RKO (cell line): Measurements from ENCODE around the gene CLNK.
"Not testable (repeated sequence)": the region's sequence is repeated elsewhere in the genome, so short reads cannot be mapped to it uniquely, and the experiment has no call there.

Experiments
- DNase-seq: peaks from one replicate; pipeline ENCODE4 v3.0.0-alpha.2; 2016; ENCODE audit warnings: low spot score

The CLNK gene

DNA sequence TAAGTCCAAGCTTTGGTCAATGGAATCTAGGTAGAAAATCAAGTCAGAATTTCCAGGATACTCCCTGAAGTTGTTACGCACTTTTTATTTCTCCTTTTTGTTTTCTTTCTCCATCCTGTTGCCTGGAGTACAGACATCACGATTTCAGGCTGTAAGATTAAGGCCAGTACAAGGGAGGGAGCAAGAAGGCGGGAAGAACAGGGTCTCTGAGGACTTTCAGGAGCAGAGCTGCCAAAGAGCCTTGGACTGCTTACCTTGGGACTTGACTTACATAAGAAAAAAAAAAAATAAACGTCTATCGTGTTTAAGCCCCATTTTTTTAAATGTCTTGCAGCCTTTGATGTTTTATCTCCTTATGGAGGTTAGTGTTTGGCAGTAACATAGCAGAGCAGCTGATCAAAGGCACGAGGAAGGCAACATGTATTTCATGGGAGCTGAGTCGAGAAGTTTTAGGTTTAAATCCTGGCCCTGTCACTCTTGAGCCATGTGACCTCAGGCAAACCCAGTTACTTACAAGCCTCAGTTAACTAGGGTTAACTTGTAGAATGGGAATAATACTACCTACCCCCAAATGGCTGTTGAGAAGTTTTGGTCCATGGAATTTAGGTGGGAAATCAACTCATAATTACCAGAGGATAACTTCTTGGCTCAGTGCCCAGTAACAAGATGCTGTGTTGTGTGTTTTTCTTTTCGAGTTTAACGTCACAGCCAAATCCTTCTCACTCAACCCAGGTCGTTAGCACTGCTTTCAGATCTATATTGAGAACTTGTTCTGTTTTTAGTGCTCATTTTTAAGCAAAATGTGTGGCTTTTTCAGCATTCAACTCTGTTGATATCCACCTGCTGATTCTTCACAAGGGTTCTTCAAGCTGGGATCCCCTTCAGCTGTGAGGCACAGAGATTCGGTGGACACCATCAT lies 106.8 kb downstream of the CLNK start:
- no peak for DNase-seq

DNA sequence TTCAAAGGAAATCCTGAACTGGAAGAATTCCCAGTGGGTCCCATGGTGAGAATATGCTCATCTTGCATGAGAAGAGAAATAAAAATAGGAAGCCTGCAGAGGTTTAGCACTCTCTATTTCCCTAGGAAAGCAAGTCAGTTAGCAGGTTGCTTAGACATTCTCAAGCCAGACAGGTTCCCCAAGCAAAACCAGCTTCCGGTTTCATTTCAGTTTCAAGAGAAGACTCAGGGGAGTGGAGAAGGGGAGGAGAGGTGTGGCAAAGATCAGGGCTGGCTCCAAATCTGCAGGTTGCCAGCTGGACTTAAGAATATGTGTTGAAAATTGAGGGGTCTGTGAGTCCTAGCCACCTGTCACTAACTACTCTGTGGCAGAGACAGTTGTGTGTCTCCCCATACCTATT lies 107.5 kb downstream of the CLNK start:
- no peak for DNase-seq

DNA sequence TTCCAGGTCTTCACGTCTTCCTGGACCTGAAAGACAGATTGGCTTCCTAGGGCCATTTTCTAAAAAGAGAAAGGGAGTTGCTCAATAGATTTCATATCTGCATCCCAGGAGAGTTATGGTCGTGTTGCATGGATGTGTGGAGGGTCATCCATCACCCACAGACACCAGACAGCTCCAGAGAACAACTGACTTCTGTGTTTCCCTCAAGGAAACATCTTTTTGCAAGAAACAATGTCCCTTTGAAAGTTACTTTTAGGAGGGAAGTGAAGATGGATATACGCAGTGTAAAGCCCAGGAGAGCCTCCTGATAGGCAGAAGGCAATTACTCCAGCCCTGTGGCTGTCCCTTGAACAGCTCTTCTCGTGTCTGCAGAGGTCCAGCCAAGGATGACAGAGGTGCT lies 108.3 kb downstream of the CLNK start:
- no peak for DNase-seq

DNA sequence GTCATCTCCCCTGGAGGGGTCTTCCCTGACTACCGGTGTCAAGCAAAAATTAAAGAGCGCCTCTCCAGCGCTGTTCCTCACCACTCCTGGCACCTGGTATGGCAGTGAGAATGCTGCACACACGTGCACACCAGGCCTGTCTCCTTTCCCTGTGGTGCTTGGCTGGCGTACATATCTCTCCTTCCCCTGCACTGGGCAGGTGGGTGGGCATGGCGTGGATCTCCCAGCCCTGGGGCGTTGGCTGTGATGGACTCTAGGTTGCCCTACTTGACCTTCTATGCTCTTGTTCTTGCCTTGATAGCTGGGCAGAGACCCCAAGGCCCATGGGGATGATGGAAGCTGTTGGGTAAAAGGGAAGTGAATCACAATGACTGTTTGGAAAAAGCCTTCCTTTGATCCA lies 109.2 kb downstream of the CLNK start:
- no peak for DNase-seq

DNA sequence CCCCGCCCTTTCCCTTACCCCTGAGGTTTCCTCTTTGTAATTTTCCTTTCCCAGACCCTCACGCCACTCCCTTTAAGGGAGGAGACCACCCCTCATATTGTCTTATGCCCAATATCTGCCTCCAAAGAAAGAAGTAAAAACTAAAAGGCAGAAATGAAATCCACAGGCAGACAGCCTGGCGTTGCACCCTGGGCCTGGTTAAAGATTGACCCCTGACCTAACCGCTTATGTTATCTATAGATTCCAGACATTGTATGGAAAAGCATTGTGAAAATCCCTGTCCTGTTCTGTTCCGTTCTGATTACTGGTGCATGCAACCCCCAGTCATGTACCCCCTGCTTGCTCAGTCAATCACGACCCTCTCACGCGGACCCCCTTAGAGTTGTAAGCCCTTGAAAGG lies 110.0 kb downstream of the CLNK start:
- not testable (repeated sequence) for DNase-seq

DNA sequence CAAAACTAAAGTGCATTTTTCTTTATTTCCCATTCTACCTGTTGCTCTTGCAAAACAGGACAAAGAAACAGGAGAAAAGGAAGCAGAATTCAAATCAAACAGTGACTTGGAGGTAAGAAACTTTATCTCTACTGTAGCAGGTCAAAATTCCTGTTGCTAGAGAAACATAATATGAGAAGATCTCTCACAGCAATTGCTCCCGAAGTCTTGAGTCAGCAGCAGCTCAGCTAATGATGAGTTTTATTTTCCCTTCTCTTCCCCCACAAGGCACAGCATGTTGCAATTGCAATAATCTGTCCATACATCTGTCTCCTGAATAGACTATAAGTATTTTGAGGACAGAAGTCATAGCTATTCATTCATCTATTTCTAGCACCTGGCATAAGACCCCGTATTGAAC lies 112.7 kb downstream of the CLNK start:
- DNase-seq = no peak

DNA sequence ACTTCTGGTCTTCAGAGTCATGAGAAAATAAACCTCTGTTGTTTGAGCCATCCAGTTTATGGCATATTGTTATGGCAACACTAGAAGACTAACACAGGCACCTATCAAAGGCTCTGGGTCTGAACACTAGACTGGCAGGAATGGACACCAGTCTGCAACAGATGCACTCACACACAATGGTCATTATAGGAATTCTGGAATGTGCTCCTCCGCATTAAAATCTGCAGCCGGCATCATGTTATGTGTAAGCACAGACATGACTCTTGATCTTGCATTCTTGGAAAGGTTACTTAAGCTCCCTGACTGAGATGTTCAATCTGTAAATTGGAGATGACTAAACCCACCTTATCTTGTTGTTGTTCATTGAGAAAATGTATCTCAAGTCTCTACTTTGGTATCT lies 115.1 kb downstream of the CLNK start:
- DNase-seq = no peak

DNA sequence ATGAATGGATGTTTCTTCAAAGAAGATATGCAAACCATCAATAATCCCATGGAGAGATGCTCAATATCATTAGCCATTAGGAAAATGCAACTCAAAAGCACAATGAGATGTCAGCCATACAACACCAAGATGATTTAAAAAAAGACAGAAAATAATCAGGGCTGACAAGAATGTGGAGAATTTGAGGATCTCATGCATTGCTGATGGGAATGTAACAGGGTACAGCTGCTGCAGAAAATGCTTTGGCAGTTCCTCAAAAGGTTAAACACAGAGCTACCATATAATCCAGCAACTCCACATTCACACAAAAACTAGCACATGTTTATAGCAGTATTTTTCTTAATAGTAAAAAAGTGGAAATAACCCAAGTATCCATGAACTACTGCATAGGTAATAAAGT lies 116.8 kb downstream of the CLNK start:
- DNase-seq = no peak

DNA sequence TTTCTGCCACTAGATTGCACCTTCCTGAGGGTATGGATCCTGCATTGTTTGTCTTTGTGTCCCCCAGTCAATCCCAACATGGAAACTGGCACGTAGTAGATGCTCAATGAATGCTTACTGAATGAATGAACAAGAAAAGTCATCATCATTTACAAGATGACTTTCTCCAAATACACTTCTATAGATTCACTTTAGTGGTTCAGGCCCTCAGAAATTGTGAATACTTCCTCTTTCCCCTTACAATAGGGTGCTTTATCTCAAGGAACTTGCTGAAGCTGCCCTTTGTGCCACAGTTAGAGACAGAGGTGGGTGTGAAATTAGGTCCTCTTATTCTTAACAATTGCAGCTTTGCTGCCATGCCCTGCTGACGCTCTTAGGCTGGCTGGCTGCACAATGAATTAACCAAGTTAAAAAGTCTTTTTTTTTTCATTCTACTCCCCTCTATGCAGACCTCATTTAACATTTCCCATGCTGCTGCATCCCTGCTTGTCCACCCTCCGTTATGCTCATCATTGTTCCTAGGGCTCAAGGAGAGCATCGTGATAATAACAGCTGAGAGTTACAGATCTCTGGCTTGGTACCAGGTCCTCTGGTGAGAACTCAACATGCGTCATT lies 119.3 kb downstream of the CLNK start:
- DNase-seq = no peak

DNA sequence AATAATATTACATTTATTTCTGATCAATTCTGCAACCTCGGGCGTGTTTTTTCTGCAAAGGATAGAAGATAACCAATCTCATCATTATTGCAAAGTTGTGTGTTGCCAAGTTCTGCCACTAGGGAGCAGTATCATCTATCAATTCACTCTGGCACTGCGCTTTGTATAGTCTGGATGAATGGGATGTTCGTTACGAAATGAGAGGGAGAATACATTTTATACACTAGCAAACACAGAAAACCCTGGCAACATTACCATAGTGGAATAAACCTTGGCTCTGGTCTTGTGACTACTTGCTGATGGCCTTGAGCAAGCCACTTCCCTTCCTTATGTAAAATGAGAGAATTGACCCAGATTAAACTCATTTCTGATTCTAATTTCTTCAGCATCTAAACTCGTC lies 129.9 kb downstream of the CLNK start:
- DNase-seq = peak; percentile 53

DNA sequence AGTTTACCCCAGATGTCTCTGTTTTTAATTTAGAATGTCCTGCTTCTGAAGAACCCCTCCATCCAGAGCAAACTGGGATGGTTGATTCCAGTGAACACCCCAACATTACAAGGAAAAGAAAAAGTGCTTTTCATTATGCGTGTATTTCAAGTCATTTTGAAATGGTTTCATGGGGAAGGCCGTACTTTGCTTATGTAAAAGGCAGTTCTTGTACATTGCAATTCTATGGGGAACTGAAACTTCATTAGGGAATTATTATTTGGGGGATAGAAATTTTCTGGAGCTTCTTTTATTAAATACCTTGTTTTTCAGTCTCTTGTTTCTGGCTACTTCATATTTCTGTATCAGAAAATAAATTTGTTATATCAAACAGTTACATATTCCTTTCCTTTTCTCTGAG lies 130.4 kb downstream of the CLNK start:
- no peak for DNase-seq

DNA sequence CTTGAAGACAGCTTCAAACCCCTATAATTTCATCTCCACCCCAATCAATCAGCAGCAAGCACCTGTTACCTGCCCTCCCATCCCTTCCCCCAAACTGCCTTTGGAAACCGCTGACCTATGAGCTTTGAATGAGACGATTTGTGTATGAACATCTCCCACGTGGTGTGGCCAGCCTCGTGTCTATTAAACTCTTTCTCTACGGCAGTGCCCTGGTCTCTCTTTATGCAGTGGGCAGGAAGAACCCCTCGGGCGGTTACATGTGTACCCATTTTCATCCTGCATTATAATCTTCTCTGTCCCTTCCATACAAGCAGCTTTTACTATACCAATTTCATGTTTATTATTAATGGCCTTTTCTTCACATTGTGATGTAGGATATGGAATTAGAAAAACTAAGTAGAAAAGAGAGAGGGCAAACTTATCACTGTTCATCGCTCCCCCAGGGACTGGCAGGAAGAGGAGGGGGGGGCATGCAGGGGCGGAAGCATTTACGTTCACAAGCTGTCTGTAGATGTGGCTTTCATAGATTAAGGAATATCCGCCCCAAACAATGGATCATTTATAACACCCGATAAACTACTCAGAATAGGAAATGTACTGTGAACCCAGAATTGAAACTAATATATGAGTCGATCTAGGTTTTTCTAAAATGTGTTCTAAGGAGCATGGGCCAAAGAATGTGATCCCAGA lies 131.8 kb downstream of the CLNK start:
- DNase-seq = no peak

DNA sequence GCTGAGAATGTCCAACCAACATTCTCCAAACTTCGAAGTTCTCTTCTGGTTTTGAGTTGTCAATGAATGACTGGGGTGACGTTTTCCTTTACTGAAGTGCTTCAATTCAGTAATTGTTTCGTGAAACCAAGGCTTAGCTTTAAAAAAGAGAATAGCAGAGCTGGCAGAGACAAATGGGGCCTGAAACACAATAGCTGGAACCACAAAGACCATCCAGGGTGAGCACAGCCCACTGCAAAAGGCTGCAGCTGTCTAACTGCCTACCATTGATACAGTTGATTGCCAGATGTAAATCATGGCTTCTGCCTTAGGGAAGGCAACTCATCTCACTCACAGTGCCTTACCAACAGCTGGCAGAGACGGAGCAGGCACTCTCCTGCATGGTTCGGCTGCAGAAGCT lies 148.7 kb downstream of the CLNK start:
- DNase-seq = no peak

DNA sequence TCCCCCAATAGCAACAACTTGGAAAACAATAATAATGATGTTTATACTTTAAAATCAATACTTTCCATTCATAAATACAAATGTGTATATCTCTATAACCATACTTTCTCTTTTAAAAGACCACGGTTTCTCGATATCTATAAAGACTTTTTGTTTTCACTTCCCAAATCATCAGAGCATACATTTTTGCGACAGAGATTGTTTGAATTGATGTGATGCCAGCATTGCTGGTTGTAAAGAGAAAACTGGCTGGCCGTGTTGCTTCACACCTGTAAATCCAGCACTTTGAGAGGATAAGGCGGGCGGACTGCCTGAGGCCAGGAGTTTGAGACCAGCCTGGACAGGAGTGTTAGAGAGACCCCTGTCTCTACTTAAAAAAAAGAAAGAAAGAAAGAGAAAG lies 149.7 kb downstream of the CLNK start:
- no peak for DNase-seq

DNA sequence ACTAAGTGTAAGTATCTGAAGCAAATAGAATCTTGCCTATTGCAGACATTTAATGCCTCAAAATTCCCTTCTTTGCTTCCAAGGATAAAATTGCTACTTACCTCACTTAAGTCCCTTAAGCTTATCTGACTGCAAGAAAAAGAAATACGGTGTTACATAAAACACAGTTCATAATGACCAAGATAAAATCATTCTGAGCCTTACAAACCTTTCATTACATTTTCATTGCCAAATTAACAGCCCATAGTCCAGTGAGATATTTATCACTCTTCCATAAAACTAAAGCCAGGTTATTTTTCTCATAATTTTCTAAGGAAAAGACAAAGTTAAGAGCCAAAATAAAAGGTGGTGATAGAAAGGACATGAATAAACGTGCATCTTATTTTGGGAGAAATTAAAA lies 152.4 kb downstream of the CLNK start:
- no peak for DNase-seq

DNA sequence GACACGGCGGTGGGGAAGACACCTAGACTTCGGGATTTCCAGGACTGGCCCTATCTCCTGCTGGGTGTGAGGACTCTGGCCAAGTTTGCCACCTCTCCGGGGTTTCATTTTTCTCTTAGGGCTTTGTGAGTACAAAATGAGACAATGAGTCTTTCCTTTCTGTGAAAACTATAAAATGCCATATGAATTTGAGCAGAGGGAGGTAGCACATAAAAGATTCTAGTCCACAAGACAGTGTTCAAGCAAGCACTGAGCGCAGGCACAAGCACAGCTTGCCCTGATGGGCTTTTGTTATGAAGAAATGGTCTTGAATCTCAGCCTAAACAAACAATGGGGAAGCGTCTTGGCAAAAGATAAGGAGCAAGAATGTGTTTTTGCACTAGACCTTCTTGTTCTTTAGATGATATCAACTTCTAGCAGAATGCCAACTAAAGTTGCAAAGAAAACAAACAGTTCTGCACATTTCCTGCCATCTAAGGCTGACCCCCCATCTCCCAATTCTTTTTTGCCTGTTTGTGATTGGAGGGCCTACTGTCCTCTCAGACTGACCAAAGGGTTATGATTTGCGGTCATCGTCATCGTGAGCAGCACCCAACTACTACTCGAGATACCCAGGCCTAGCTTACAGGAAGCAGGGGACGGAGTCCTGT lies 154.3 kb downstream of the CLNK start:
- DNase-seq = no peak

DNA sequence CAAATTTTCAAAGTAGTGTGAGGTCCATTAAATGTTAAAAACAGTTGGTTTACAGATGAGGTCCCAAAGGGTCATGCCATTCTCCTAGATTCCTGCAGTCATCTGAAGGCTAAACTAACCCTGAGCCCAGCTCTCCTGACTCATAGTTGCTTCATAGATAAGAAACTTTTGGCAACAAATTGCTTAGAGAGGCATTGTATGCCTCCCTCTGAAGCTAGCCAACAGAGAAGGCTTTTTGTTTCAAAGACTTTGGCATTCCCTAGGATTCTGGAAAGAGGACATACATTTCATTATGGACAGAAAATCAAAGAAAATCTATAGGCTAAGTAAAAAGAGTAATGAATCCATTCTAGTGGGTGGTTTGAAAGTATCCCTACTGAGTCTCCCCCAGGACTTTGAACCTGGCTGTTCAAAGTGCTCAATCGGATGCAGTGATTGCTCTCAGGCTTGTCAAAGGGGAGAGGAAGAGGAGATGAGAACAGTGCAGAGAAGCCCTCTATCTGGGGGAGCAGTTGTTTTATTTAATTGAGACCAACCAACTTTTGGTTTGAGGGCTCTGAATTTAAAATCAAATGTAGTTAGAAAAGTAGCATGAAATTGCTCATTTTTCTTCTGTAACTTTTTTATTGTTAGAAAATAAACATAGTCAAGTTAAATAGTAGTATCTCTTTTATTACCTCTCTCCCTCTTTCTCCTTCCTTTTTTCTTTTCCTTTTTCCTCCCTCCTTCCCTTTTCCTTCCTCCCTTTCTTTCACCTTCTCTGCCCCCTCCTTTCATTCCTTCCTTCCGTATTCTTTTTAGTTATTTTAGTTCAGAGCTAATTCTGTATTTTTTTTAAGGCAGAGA lies 155.1 kb downstream of the CLNK start:
- DNase-seq = no peak

DNA sequence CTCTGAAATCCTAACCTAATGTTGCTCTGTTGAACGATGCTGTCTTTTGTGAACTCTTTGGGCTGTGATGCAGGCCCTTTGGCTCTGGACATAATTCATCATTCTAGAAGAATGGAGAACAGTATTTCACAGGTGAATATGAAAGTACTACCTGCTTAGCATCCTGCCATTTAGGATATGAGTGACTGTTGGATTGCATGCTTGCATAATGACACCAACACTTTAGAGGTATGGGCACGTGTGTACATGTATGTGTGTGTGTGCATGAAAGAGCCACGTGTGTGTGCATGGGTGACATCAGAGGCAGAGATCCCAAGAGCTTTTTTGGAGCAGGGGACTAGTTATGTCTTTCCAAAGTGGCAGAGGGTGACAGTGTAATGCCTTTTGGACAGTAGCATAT lies 157.1 kb downstream of the CLNK start:
- DNase-seq = no peak

DNA sequence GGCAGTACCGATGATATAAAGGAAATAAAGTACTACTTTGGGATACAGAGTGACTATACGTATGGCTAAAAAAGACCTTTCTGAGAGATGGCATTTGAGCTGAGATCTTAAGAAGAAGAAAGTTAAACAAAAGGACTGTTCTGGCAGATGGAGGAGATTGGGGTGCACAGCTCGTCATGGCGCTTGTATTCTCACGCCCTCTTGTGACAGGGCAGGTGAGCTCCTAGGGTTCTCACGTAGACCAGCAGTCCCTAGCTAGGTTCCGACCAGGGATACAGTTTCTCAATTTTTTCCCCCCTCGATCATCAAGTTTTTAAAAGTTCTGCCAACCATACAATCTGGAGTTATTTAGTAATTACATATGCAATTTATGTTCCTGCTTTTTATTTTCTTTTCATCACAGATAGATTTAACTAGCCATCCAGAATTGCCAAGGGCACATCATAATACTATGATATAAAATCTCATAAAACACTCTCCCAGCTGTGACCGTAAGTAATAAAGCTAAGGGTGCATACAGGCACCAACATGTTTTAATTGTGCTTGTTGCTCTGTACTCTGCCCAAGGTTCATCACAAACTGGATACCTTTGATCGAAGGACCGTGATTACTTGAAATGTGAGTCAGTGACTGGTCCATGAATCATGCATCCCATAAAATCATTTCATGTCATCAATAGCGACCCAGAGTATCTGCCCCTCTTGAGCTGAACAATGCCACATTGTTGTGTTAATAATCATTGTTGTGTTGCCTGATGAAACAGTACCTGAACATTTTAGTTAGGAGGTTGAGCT lies 157.9 kb downstream of the CLNK start:
- no peak for DNase-seq

DNA sequence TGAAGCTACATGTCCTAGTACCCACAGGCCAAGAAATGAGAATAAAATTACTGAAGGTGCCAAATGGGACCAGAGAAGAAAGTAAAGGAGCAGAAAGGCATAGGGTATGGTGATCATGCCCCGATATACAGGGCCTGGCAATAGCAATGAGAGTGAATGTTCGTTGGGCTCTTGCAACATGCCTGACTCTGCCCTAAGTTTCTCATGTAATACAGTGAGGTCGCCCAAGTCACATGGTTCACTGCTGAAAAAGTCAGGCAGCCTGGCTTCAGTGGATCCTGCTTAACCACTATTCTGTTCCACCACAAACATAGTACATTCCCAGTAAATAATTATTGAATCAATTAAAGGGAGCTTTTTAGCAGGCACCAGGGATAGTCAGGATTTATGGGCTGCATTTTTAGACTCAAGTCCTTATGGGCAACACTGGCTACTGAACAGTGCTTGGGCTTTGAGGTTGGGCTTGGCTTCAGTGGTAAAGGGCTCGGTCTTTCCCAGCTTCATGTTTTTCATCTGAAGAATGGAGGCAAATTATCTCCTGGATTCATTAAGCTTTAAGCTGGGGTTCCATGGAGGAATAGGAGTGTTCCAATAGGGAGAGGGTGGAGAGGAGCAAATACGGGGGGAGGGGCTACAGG lies 160.3 kb downstream of the CLNK start:
- DNase-seq = no peak
